Osteocyte (in vitro differentiated cells): ENCODE results near the gene DARS1. TPM values are rescaled to one million over a fixed set of nuclear protein-coding genes. Genes with fewer than 3 reads are reported as not detected.
"Not testable (repeated sequence)": the region's sequence is repeated elsewhere in the genome, so short reads cannot be mapped to it uniquely, and the experiment has no call there.

Source experiments
- DNase-seq: peaks from one replicate; pipeline ENCODE4 v3.0.0; 2021; ENCODE audit warnings: mixed read lengths; ENCODE audit not compliant: unreplicated experiment; ENCODE audit errors: extremely low spot score
- H3K27ac Mint-ChIP-seq: one replicate; pipeline ENCODE4 v1.8.0; 2021; ENCODE audit warnings: mild to moderate bottlenecking, mixed read lengths; ENCODE audit not compliant: unreplicated experiment
- H3K27me3 Mint-ChIP-seq: one replicate; pipeline ENCODE4 v1.8.0; 2021; ENCODE audit warnings: mixed read lengths; ENCODE audit not compliant: unreplicated experiment
- H3K36me3 Mint-ChIP-seq: one replicate; pipeline ENCODE4 v1.8.0; 2021; ENCODE audit warnings: mixed read lengths; ENCODE audit not compliant: unreplicated experiment
- H3K4me1 Mint-ChIP-seq: one replicate; pipeline ENCODE4 v1.8.0; 2021; ENCODE audit warnings: mixed read lengths; ENCODE audit not compliant: unreplicated experiment
- H3K4me3 Mint-ChIP-seq: one replicate; pipeline ENCODE4 v1.8.0; 2021; ENCODE audit warnings: mild to moderate bottlenecking, moderate library complexity, mixed read lengths; ENCODE audit not compliant: unreplicated experiment
- H3K9me3 Mint-ChIP-seq: one replicate; pipeline ENCODE4 v1.8.0; 2021; ENCODE audit warnings: mixed read lengths; ENCODE audit not compliant: unreplicated experiment
- CTCF ChIP-seq: fragments of 200-600 bp; sonication (generic); IDR thresholded peaks from 2 replicates; pipeline ENCODE4 v1.5.0; 2021; ENCODE audit warnings: antibody characterized with exemption, mild to moderate bottlenecking, moderate library complexity
- total RNA-seq: library from RNA; stranded (reverse); gene quantifications from 2 replicates; pipeline ENCODE4 v1.2.1, GENCODE V29; 2021

Gene DARS1
- total RNA-seq, 1 donor from 2014 or later: 48.3 TPM

GRCh38 chr2:135893374-135893794, 92.0 kb downstream of the DARS1 start:
- peaks cover 4% of the 10 kb centered on the region for H3K27me3 Mint-ChIP-seq
- no peaks in the 10 kb centered on the region for H3K4me1 Mint-ChIP-seq
- no peak overlapping the region for H3K27ac Mint-ChIP-seq
- H3K36me3 Mint-ChIP-seq: no peaks in the 10 kb centered on the region
- TF ChIP-seq CTCF: no peak
- no peak for DNase-seq
- H3K4me3 Mint-ChIP-seq: no peak overlapping the region
- H3K9me3 Mint-ChIP-seq: no peaks in the 10 kb centered on the region

GRCh38 chr2:135890835-135891234, 94.6 kb downstream of the DARS1 start:
- Mint-ChIP-seq H3K4me3 (no peak overlapping the region), H3K36me3 (no peaks in the 10 kb centered on the region), H3K4me1 (no peaks in the 10 kb centered on the region), H3K27ac (no peak overlapping the region), H3K9me3 (no peaks in the 10 kb centered on the region), H3K27me3 (peaks cover 4% of the 10 kb centered on the region)
- no peak for TF ChIP-seq CTCF
- no peak for DNase-seq

- no peak for TF ChIP-seq CTCF
- H3K4me1 Mint-ChIP-seq: no peaks in the 10 kb centered on the region
- H3K9me3 Mint-ChIP-seq: no peaks in the 10 kb centered on the region
- peaks cover 4% of the 10 kb centered on the region for H3K27me3 Mint-ChIP-seq
- no peak overlapping the region for H3K27ac Mint-ChIP-seq
- no peak for DNase-seq
- H3K36me3 Mint-ChIP-seq: no peaks in the 10 kb centered on the region
- no peak overlapping the region for H3K4me3 Mint-ChIP-seq
These were observed 95.3 kb downstream of the DARS1 start for GRCh38 chr2:135890149-135890548.

GRCh38 chr2:135888587-135888986, 96.8 kb downstream of the DARS1 start:
- not testable (repeated sequence) for H3K9me3 Mint-ChIP-seq, H3K27ac Mint-ChIP-seq, H3K27me3 Mint-ChIP-seq, H3K4me3 Mint-ChIP-seq, H3K4me1 Mint-ChIP-seq, DNase-seq, H3K36me3 Mint-ChIP-seq

- no peaks in the 10 kb centered on the region for H3K36me3 Mint-ChIP-seq
- no peak overlapping the region for H3K27ac Mint-ChIP-seq
- no peaks in the 10 kb centered on the region for H3K4me1 Mint-ChIP-seq
- TF ChIP-seq CTCF: no peak
- no peaks in the 10 kb centered on the region for H3K9me3 Mint-ChIP-seq
- DNase-seq: no peak
- peaks cover 19% of the 10 kb centered on the region for H3K27me3 Mint-ChIP-seq
- H3K4me3 Mint-ChIP-seq: no peak overlapping the region
These were observed 99.7 kb downstream of the DARS1 start for GRCh38 chr2:135885709-135886108.

- no peak for TF ChIP-seq CTCF
- H3K4me1 Mint-ChIP-seq: no peaks in the 10 kb centered on the region
- no peaks in the 10 kb centered on the region for H3K36me3 Mint-ChIP-seq
- H3K4me3 Mint-ChIP-seq: no peak overlapping the region
- H3K27me3 Mint-ChIP-seq: peaks cover 20% of the 10 kb centered on the region
- no peak overlapping the region for H3K27ac Mint-ChIP-seq
- H3K9me3 Mint-ChIP-seq: no peaks in the 10 kb centered on the region
- DNase-seq: no peak
These were observed 103.0 kb downstream of the DARS1 start for GRCh38 chr2:135882415-135882814.

- Mint-ChIP-seq H3K27ac (peak overlapping the region; percentile 86), H3K4me3 (peak overlapping the region; percentile 85), H3K4me1 (peaks cover 26% of the 10 kb centered on the region)
- DNase-seq, H3K36me3 Mint-ChIP-seq, H3K9me3 Mint-ChIP-seq, H3K27me3 Mint-ChIP-seq: not testable (repeated sequence)
These were observed 108.7 kb downstream of the DARS1 start for GRCh38 chr2:135876770-135877169.
